ENCODE measurements around the gene DACT1. TPM values are rescaled to one million over a fixed set of nuclear protein-coding genes. Genes with fewer than 3 reads are reported as not detected.

DACT1 gene
- total RNA-seq, 1 donor from 2014 or later, result 17.0 TPM

GRCh38 chr14:58660407-58660806 is 22.6 kb downstream of the DACT1 start:
- no peak for DNase-seq (ENCODE audit: low read depth)
- TF ChIP-seq CTCF (IDR thresholded peaks at IDR 0.05; ENCODE audit: insufficient read depth, low read length, poor library complexity, severe bottlenecking), result no peak
- H3K4me3 ChIP-seq (ENCODE audit: low read depth, low read length), result no peak overlapping the region
- H3K36me3 ChIP-seq (ENCODE audit: control insufficient read depth, insufficient read depth, low read length), result no peaks in the 10 kb centered on the region
- no peaks in the 10 kb centered on the region for H3K27me3 ChIP-seq (ENCODE audit: control insufficient read depth, insufficient read depth, low read length)

- no peak for TF ChIP-seq CTCF (IDR thresholded peaks at IDR 0.05; ENCODE audit: insufficient read depth, low read length, poor library complexity, severe bottlenecking)
- H3K4me3 ChIP-seq (ENCODE audit: low read depth, low read length), result no peak overlapping the region
- no peaks in the 10 kb centered on the region for H3K36me3 ChIP-seq (ENCODE audit: control insufficient read depth, insufficient read depth, low read length)
- no peak for DNase-seq (ENCODE audit: low read depth)
- H3K27me3 ChIP-seq (ENCODE audit: control insufficient read depth, insufficient read depth, low read length), result no peaks in the 10 kb centered on the region
Observed at GRCh38 chr14:58662018-58662417, 24.3 kb downstream of the DACT1 start.

GRCh38 chr14:58662759-58663158 is 25.0 kb downstream of the DACT1 start:
- Histone ChIP-seq H3K27me3 (ENCODE audit: control insufficient read depth, insufficient read depth, low read length) (no peaks in the 10 kb centered on the region), H3K4me3 (ENCODE audit: low read depth, low read length) (no peak overlapping the region), H3K36me3 (ENCODE audit: control insufficient read depth, insufficient read depth, low read length) (no peaks in the 10 kb centered on the region)
- DNase-seq (ENCODE audit: low read depth), result no peak
- TF ChIP-seq CTCF (IDR thresholded peaks at IDR 0.05; ENCODE audit: insufficient read depth, low read length, poor library complexity, severe bottlenecking), result no peak

DNA sequence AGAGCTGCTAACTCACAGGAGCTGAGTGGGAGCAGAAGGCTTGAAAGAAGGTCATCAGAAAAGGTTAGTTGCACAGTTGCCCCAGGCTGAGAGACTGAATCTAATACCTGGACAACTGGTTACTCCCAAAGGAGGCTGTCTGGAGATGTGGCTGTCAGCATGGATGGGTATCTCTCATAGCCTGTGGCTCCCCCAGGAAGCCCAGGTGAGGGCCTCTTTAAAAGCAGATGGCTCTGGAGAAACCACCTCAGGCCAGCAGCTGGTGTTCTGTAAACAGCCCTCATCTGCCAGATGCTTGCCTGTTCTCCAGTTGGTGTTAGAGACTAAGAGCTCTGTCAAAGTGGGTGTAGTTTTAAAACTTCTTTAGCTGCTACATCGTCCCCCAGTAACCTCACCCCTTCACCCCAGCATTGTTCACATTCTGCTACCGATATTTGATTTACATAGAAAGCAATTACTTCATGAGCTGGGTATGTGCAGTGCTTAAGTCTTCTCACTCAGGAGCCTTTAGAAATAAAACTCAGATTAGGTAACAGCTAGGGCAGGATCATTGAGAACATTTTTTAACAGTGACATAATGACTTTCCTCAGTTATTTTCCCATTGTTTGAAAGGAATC is 25.8 kb downstream of the DACT1 start:
- Histone ChIP-seq H3K4me3 (ENCODE audit: low read depth, low read length) (no peak overlapping the region), H3K36me3 (ENCODE audit: control insufficient read depth, insufficient read depth, low read length) (no peaks in the 10 kb centered on the region), H3K27me3 (ENCODE audit: control insufficient read depth, insufficient read depth, low read length) (no peaks in the 10 kb centered on the region)
- DNase-seq (ENCODE audit: low read depth), result peak; percentile 92
- no peak for TF ChIP-seq CTCF (IDR thresholded peaks at IDR 0.05; ENCODE audit: insufficient read depth, low read length, poor library complexity, severe bottlenecking)

DNA sequence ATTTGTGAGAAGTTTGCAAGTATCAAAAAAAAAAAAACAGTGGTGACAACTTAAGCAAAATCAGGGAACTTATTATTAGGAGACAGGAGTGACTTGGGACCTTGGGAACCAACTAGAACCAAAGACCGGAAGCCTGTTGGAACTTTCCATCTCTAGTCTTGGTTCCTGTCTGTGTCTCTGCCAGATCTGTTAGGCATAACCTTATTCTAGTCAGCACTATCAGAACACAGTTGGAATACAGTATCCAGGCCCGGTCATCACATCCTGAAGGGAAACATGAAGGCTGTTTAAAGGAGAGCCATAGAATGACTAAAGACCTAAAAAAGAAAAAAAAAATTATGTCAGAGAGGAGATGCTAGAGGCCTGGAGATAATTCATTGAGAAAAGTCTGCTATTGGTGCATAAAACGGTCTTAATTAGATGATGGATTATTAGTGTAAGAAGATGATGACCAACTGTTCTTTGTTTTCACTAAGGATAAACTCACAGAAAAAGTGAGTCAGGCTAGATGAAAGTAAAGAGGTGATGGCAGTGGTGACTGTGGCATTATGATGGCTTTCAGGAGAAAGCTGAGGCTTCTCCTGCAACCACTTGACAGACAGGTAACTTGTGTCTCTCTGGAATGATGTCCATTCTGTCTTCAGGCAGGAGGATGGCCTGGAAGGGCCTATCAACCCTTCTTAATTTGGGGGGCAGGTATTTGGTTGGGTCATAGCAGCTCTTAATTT is 28.2 kb downstream of the DACT1 start:
- TF ChIP-seq CTCF (IDR thresholded peaks at IDR 0.05; ENCODE audit: insufficient read depth, low read length, poor library complexity, severe bottlenecking), result no peak
- H3K4me3 ChIP-seq (ENCODE audit: low read depth, low read length), result no peak overlapping the region
- DNase-seq (ENCODE audit: low read depth), result no peak
- H3K27me3 ChIP-seq (ENCODE audit: control insufficient read depth, insufficient read depth, low read length), result no peaks in the 10 kb centered on the region
- H3K36me3 ChIP-seq (ENCODE audit: control insufficient read depth, insufficient read depth, low read length), result no peaks in the 10 kb centered on the region
